GM12891 (cell line): ENCODE measurements around the gene ZNF407.

Experiments
- DNase-seq: peaks from one replicate; pipeline ENCODE4 v3.0.0; 2011; ENCODE audit warnings: low spot score; ENCODE audit not compliant: insufficient read length
- FAIRE-seq: peaks from 2 replicates; lab custom pipeline; 2011; peaks lifted over from hg19 to GRCh38; lab: Jason Lieb, UNC
- PAX5 ChIP-seq: IDR thresholded peaks from 2 replicates; pipeline ENCODE4 v1.6.1; 2011; ENCODE audit warnings: low read length, moderate library complexity, mild to moderate bottlenecking; ENCODE audit not compliant: insufficient read depth, severe bottlenecking
- POLR2A ChIP-seq: IDR thresholded peaks from 2 replicates; pipeline ENCODE4 v1.6.1; 2011; ENCODE audit warnings: low read depth, low read length, control low read depth
- POLR2AphosphoS5 ChIP-seq: IDR thresholded peaks from 2 replicates; pipeline ENCODE4 v1.6.1; 2011; ENCODE audit warnings: low read depth, low read length, control low read depth
- POU2F2 ChIP-seq: IDR thresholded peaks from 2 replicates; pipeline ENCODE4 v1.6.1; 2011; ENCODE audit warnings: low read depth, mild to moderate bottlenecking, control low read depth, low read length, moderate library complexity
- SPI1 ChIP-seq: IDR thresholded peaks from 2 replicates; pipeline ENCODE4 v1.6.1; 2011; ENCODE audit warnings: low read depth, low read length, control low read depth
- TAF1 ChIP-seq: IDR thresholded peaks from 2 replicates; pipeline ENCODE4 v1.6.1; 2011; ENCODE audit warnings: low read depth, low read length, control low read depth

ZNF407 gene

DNA sequence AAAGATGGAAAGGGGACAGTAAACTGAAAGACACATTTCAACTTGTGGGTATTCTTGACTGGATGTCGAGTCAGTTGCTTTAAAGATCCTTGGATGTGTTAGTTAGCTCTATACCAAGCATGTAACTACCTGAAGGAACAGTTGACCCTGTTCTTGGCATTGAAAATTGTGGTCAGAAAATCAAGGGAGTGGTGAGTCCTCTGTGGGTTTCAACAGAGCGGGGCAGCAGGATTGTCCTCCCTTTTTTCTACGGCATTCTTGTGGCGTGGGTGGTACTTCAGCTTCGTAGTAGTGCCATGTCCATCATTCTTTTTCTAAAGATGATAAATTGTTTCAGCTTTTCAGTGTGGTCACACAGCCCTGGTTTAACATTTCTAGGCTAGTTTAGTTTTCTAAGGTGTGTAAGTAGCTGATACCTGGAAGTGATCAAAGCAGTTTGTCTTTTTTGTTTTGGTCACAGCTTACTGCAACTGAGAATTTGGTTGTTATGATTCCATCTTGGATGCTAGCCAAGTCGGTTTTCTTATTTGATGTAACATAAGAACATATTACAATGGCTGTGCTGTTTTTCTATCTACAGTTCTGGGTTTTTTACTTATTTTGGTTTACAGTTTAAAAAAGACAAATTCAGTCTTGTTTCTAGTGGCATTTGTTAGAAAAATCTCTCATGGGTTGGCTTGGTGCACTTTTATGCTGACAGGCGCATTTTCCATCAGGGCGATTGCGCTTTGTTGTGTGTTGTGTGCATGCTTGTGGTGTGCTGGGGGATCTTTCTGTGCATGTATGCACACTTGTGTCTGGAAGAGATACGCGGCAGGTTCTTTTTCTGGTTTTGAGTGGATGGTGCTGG, 84.7 kb downstream of the ZNF407 start:
- no peak for FAIRE-seq
- TF ChIP-seq PAX5 (no peak), POLR2AphosphoS5 (no peak), TAF1 (no peak), SPI1 (no peak), POLR2A (no peak), POU2F2 (no peak)
- DNase-seq: no peak

DNA sequence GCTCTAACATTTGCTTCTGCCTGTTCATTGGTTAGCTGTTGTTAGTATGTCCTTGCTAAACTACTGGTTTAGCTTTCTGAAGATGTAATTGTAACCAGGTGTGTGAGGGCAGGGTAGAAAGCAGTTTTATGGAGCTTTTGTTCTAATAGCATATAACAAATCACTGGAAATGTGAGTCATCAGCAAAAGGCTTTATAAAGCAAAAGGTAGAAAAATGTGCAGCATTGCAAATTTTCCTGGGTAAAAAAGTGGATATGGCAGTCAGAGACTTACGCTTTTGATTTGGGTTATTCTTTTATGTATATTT, 85.3 kb downstream of the ZNF407 start:
- FAIRE-seq (no peak), DNase-seq (no peak)
- no peak for TF ChIP-seq POU2F2
- TF ChIP-seq TAF1: no peak
- no peak for TF ChIP-seq POLR2A
- TF ChIP-seq PAX5: no peak
- no peak for TF ChIP-seq SPI1
- TF ChIP-seq POLR2AphosphoS5: no peak

DNA sequence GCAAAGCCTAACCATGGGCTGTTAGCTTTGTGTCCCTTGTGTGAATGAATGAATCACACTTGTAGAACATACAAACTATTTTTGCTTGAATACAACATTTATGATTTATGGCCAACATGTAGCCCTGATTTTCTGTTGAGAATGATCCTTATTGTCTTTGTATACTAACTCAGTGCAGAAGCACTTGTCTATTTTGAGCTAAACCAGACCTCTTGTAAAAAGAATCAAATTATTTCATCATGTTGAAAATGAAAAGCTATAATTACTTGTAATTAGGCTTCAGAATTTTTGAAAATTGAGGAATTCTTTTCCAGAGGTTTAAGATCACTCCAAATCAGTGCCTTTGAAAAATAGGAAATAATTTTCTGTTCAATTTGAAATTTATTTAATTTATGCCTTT, 85.9 kb downstream of the ZNF407 start:
- FAIRE-seq (no peak), DNase-seq (no peak)
- no peak for TF ChIP-seq POLR2A
- no peak for TF ChIP-seq SPI1
- TF ChIP-seq POLR2AphosphoS5: no peak
- no peak for TF ChIP-seq POU2F2
- no peak for TF ChIP-seq TAF1
- TF ChIP-seq PAX5: no peak

DNA sequence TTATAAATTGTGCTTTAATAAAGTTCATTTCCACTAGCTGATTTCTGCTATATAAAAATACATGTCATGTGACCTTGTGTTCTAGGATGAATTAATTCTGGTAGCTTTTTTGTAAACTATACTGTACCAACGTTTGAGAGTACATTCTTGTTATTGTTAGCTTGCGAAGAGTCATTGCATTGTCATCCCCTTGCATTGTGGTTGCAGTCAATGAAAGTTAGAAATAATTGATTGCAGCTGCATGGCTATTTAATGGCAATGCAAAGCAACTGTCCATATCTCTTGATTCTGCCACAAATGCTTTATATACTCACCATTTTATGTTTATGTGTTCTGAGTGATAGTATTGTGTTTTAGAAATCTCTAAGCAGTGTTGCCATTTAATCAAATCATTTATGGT, 91.6 kb downstream of the ZNF407 start:
- no peak for DNase-seq
- FAIRE-seq: no peak
- TF ChIP-seq PAX5 (no peak), POLR2A (no peak), TAF1 (no peak), SPI1 (no peak), POLR2AphosphoS5 (no peak), POU2F2 (no peak)

DNA sequence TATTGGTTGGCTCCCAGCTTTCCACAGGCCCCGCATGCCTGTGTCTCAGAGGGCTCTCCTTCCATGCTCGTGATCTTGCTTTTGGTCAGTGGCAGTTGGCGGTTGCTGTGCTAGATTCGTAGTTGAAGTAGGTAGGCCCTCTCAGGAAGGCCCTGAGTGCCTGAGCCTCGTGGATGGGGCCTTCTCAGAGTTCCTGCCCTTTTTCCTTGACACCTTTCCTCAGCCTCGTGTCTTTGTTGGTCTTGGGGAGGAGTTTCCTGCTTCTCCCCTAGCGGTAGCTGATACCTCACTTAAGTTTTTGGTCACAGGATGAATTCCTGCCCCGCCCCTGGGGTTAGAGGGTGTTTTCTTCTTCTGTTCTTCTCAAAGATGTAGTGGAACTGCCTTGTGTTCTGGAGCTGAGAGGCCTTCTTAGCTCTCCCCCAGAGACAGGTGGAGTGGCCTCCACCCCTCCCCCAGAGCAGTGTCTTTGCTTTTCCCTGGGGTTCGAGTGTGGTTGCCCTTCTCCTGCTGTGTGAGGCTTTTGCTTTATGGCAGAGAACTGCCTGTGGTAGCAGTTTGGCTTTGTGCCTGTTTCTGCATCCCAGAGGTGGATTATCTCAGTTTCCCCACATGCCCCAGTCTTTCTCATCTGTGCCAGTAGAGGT, 94.8 kb downstream of the ZNF407 start:
- FAIRE-seq (no peak), DNase-seq (no peak)
- TF ChIP-seq TAF1 (no peak), POLR2A (no peak), PAX5 (no peak), POLR2AphosphoS5 (no peak), SPI1 (no peak), POU2F2 (no peak)

DNA sequence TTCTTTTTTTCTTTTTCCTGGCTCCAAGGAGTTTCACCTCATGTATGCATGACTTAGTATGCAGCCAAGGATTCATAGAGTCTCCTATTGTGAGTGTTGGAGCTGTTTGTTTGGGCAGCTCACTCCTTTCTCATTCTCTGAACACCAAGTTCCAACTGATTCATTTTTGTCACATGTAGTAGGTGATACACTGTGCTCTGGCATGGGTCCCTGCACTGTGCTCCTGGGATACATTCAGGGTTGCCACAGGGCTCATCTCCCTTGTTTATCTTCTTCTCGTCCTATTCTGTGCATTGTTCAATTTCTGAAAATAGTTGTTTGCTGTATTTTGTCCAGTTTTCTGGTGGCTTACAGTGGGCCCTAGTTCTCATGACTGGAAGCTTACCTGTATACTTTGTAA, 96.8 kb downstream of the ZNF407 start:
- FAIRE-seq (no peak), DNase-seq (no peak)
- no peak for TF ChIP-seq POLR2AphosphoS5
- no peak for TF ChIP-seq TAF1
- TF ChIP-seq SPI1: no peak
- TF ChIP-seq POLR2A: no peak
- TF ChIP-seq POU2F2: no peak
- TF ChIP-seq PAX5: no peak

DNA sequence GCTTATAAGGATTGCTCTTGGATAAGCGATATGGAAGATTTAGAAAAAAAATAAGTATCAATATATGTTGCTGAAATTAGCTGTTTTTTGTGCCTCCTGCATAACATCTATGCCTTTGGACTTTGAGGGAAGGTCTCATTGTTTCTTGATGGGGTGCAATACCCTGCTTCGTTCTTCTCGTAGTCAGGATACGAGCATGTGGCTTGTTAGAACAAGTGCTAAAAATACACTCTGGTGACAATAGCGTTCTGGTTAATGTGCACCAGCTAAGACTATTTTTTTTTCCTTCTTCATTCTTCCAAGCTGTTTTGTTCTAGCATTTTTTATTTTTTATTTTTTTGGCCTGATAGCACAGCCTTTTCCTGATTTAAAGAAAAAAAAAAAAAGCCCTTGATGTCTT, 97.5 kb downstream of the ZNF407 start:
- no peak for DNase-seq
- FAIRE-seq: no peak
- TF ChIP-seq TAF1: no peak
- no peak for TF ChIP-seq POLR2A
- no peak for TF ChIP-seq POU2F2
- no peak for TF ChIP-seq SPI1
- no peak for TF ChIP-seq PAX5
- TF ChIP-seq POLR2AphosphoS5: no peak

DNA sequence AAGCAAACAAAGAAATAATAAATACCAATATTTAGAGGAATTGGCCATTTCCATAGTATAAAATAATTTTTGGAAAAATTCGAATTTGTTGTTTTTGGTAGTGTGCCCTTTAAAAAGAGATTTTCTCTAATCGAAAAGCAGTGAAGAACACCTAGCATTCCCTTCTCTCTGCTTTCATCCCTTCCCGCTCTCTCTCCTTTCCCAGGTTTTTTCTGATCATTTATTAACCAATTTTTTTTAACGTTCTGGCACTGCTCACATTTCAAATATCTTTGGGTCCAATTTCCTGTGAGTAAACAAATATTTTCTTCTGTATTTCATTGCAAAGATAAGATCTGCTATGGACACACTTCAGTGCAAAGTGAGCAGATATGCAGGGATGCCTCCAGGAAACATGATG, 101.2 kb downstream of the ZNF407 start:
- DNase-seq (no peak), FAIRE-seq (no peak)
- no peak for TF ChIP-seq POLR2A
- TF ChIP-seq SPI1: no peak
- no peak for TF ChIP-seq TAF1
- TF ChIP-seq PAX5: no peak
- TF ChIP-seq POLR2AphosphoS5: no peak
- TF ChIP-seq POU2F2: no peak

DNA sequence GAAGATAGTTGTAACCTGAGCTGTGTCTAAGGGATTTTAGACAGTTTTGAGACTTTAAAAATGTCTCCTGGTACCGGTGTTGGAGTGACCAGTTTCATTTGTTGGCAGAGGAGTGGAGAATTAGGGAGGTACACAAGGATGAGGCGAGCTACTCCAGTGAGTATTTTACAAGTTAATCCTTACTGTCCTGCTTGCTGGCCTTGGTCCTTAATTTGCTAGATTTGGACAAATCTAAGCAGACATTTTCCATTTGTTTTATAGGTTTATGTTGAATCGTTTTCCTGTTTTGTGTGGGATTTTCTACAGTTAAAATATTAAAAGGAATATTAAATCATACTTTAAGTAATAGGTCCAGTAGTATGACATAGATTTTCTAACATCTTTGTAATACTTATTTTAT, 101.8 kb downstream of the ZNF407 start:
- TF ChIP-seq POLR2A: no peak
- no peak for TF ChIP-seq POLR2AphosphoS5
- no peak for TF ChIP-seq POU2F2
- no peak for TF ChIP-seq SPI1
- no peak for TF ChIP-seq PAX5
- TF ChIP-seq TAF1: no peak
- no peak for DNase-seq
- no peak for FAIRE-seq
